Activated naive CD4-positive, alpha-beta T cell treated with anti-CD3 and anti-CD28 coated beads, Interleukin-2, amount 10 ng/mL, durations not matched to agents 7 days and 5 days (primary cell): ENCODE measurements around the gene PBRM1.
"Not testable (repeated sequence)": the region's sequence is repeated elsewhere in the genome, so short reads cannot be mapped to it uniquely, and the experiment has no call there.

Experiments used
- CTCF ChIA-PET: fragments of 350-600 bp; sonication (Branson Sonifier 250); formaldehyde crosslinking; loops from one replicate; lab custom pipeline; 2021; ENCODE audit warnings: antibody characterized with exemption; lab: Charles Lee
- DNase-seq: peaks from one replicate; pipeline ENCODE4 v3.0.0-alpha.2; 2020
- H3K27ac Mint-ChIP-seq: one replicate; pipeline ENCODE4 v1.8.0; 2021; ENCODE audit warnings: mild to moderate bottlenecking, moderate library complexity, mixed read lengths
- H3K27me3 Mint-ChIP-seq: one replicate; pipeline ENCODE4 v1.8.0; 2021; ENCODE audit warnings: mild to moderate bottlenecking, mixed read lengths
- H3K36me3 Mint-ChIP-seq: one replicate; pipeline ENCODE4 v1.8.0; 2021; ENCODE audit warnings: mixed read lengths
- H3K4me1 Mint-ChIP-seq: one replicate; pipeline ENCODE4 v1.8.0; 2021; ENCODE audit warnings: mixed read lengths
- H3K4me3 Mint-ChIP-seq: one replicate; pipeline ENCODE4 v1.8.0; 2021; ENCODE audit warnings: mild to moderate bottlenecking, moderate library complexity, mixed read lengths
- H3K9me3 Mint-ChIP-seq: one replicate; pipeline ENCODE4 v1.8.0; 2021; ENCODE audit warnings: mixed read lengths

Gene PBRM1

DNA sequence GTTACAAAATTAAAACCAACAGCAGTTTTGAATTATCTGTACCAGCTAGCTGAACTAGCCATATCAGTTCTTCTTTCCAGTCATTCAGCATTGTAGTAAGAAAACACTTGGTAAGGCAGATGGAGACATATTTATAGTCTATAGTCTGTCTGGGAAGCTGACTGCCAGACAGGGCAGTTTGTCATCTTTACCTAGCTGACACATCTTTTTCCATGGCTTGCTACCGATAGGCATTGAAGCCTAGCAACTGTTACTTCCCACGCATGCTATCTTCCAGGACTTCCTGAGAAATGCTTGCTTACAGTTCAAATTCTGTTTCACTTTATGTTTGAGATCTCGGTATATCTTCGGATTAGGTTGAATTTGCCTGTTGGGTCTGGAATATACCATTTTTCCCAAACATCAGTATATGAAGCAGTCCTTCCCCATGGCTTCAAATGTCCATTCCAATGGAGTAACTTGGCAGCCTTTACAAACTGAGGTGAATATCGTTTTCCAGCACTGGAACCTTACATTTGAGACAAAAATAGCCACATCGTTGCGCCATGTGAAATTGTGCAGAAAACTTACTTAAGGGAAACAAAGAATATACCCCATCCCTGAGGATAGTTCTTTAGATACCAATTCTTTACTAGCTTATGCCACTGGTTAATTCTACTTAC lies 8.9 kb upstream of the PBRM1 start:
- CTCF ChIA-PET, result no interaction called here
- Mint-ChIP-seq H3K36me3 (peaks cover 68% of the 10 kb centered on the region), H3K27me3 (no peaks in the 10 kb centered on the region), H3K27ac (no peak overlapping the region), H3K4me3 (no peak overlapping the region), H3K4me1 (peaks cover 5% of the 10 kb centered on the region), H3K9me3 (no peaks in the 10 kb centered on the region)
- no peak for DNase-seq

DNA sequence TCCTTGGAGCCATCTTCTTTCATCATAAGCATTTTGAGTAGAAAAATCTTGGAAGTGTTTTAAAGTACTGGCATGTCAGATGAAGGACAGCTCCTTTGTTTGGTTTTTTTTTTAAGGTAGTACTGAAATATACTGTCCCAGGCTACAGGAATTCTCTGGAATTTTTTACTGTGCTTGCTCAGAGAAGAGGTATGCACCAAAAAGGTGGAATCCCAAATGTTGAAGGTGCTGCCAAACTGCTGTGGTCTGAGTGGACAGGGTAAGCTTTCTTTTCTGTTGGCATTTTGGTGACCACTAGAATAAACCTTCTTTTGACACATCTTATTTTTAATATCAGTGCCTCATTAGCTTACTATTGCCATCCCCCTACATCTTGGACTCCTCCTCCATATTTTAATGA lies 7.4 kb upstream of the PBRM1 start:
- DNase-seq, result no peak
- Mint-ChIP-seq H3K27me3 (no peaks in the 10 kb centered on the region), H3K4me1 (peaks cover 15% of the 10 kb centered on the region), H3K4me3 (no peak overlapping the region), H3K27ac (no peak overlapping the region), H3K9me3 (no peaks in the 10 kb centered on the region), H3K36me3 (peaks cover 79% of the 10 kb centered on the region)
- CTCF ChIA-PET, result interaction anchor here (0.6 to 1.4 kb wide), 2 partner anchors 8 to 128 kb away, joined by 3 read pairs; no protein-coding TSS in a partner anchor

DNA sequence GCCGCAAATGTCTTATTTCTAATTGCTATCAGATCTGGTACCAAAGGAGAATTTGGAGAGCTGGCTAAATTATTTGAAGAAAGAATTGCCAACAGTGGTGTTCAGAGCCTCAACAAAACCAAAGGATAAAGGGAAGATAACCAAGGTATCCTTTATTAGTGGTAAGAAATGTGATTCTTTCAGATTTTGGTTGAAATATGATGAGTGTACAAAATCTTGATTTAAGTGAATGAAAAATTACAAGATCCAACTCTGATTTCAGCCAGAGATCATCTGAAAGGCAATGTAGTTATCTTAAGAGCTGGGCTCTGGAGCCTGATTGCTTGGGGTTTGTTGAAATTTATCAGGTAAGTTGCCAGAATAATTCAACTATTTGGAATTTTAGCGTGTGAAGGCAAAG lies 4.8 kb upstream of the PBRM1 start:
- Mint-ChIP-seq H3K27me3 (no peaks in the 10 kb centered on the region), H3K27ac (no peak overlapping the region), H3K4me3 (no peak overlapping the region), H3K36me3 (peaks cover 77% of the 10 kb centered on the region), H3K9me3 (no peaks in the 10 kb centered on the region), H3K4me1 (peaks cover 37% of the 10 kb centered on the region)
- CTCF ChIA-PET, result interaction anchor here (1.3 kb wide), 1 partner anchor 9 kb away, joined by 4 read pairs; no protein-coding TSS in a partner anchor
- DNase-seq, result no peak

DNA sequence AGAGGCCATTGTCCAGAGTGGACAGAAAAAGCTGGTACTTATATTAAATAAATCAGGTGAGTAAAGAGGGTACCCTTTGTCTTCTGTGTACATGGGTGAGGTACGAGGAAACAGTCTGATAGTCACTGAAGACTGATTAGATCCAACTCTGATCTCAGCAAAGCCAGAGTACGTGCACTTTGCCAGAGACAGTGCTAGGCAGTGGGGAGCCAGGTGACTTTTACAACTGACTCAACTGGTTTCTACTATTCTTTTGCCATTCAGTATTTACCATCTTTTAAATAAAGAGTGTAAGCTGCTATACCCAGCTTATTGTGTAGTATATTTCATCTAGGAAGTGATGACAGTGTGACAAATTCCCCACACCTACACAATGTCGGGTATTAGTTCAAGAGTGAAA lies 3.4 kb upstream of the PBRM1 start:
- CTCF ChIA-PET, result interaction anchor here (1.1 to 1.3 kb wide), 2 partner anchors 10 to 32 kb away, joined by 3 to 4 read pairs; no protein-coding TSS in a partner anchor
- H3K4me3 Mint-ChIP-seq, result no peak overlapping the region
- no peak for DNase-seq
- no peak overlapping the region for H3K27ac Mint-ChIP-seq
- H3K4me1 Mint-ChIP-seq, result peaks cover 44% of the 10 kb centered on the region
- H3K36me3 Mint-ChIP-seq, result peaks cover 71% of the 10 kb centered on the region
- H3K9me3 Mint-ChIP-seq, result no peaks in the 10 kb centered on the region
- no peaks in the 10 kb centered on the region for H3K27me3 Mint-ChIP-seq

DNA sequence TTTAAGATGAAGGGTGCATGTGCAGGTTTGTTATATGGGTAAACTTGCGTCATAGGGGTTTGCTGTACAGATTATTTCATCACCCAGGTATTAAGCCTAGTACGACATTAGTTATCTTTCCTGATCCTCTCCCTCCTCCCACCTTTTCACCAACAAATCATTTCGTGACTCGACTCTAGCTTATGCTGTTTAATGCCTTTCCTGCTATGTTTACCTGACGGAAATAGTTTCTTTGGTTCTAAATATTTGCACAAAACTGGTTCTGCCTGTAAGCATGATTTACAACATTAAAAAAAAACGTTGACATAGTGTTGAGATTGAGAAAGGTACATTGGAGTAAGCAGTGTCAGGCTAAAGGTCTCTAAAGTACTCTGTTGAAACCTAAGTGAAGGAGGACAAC lies 2.6 kb upstream of the PBRM1 start:
- Mint-ChIP-seq H3K9me3 (no peaks in the 10 kb centered on the region), H3K27me3 (no peaks in the 10 kb centered on the region), H3K36me3 (peaks cover 63% of the 10 kb centered on the region), H3K4me1 (peaks cover 53% of the 10 kb centered on the region), H3K4me3 (no peak overlapping the region), H3K27ac (peak overlapping the region; percentile 33)
- CTCF ChIA-PET, result interaction anchor here (1.1 to 1.2 kb wide), 2 partner anchors 33 to 132 kb away, joined by 3 read pairs; no protein-coding TSS in a partner anchor
- DNase-seq, result no peak

DNA sequence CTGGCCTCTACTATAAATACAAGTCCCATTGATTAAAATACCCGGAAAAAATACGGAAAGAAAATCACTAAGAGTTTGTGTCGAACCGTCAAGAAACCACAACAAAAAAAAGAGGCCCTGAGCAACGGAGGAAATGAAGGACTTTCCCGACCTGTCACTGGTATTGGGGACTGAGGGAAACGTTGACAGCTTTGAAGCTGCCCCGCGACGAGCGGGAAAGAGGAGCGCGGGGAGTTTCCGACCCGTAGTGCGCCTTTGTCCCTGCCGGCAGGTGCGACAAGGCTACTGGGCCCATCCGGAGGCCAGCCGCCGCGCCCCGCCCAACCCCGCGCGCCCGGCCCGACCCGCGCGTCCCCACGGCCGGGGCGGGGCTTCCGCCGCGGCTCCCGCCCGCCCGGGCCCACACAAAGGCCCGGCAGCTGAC lies 416 bp downstream of the PBRM1 start:
- Mint-ChIP-seq H3K4me3 (peak overlapping the region; percentile 88), H3K27ac (peak overlapping the region; percentile 94), H3K36me3 (peaks cover 53% of the 10 kb centered on the region), H3K9me3 (no peaks in the 10 kb centered on the region), H3K4me1 (peaks cover 68% of the 10 kb centered on the region), H3K27me3 (no peaks in the 10 kb centered on the region)
- CTCF ChIA-PET, result no interaction called here
- peak; percentile 84 for DNase-seq

DNA sequence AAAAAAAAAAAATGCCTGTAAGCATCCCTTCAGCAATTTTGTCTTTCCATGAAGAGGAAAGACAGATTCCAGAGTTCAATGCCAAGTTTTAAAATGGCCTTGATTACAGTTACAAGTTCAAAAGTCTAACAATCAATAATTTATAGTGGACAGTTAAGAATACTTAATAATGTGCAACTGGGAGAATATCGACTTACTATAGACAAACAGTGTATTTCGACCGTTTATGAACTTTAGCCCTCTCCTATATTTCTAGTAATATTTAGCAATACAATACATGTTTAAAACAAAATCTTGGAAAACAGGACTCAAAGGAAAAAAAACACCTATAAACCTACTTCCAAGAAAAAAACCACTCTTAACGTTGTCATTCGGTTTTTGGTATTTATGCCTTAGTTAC lies 1.5 kb downstream of the PBRM1 start:
- H3K36me3 Mint-ChIP-seq, result peaks cover 54% of the 10 kb centered on the region
- DNase-seq, result no peak
- peak overlapping the region; percentile 88 for H3K4me3 Mint-ChIP-seq
- no peaks in the 10 kb centered on the region for H3K27me3 Mint-ChIP-seq
- no peaks in the 10 kb centered on the region for H3K9me3 Mint-ChIP-seq
- peak overlapping the region; percentile 94 for H3K27ac Mint-ChIP-seq
- H3K4me1 Mint-ChIP-seq, result peaks cover 70% of the 10 kb centered on the region
- CTCF ChIA-PET, result no interaction called here

DNA sequence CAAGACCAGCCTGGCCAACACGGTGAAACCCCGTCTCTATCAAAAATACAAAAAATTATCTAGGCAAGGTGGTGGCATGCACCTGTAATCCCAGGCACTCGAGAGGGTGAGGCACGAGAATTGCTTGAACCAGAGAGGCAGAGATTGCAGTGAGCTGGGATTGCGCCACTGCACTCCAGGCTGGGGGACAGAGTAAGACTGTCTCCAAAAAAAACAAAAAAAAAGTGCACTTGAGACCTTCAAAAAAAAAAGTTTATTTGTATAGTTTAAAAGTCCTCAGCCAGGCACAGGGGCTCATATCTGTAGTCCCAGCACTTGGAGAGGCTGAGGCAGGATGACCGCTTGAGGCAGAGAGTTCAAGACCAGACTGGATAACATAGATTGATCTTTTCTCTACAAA lies 2.1 kb downstream of the PBRM1 start:
- CTCF ChIA-PET, result interaction anchor here (1.3 kb wide), 1 partner anchor 211 kb away, joined by 4 read pairs; no protein-coding TSS in a partner anchor
- peak overlapping the region; percentile 40 for H3K4me3 Mint-ChIP-seq
- no peak for DNase-seq
- no peaks in the 10 kb centered on the region for H3K9me3 Mint-ChIP-seq
- no peaks in the 10 kb centered on the region for H3K27me3 Mint-ChIP-seq
- peaks cover 66% of the 10 kb centered on the region for H3K4me1 Mint-ChIP-seq
- peaks cover 54% of the 10 kb centered on the region for H3K36me3 Mint-ChIP-seq
- H3K27ac Mint-ChIP-seq, result no peak overlapping the region

DNA sequence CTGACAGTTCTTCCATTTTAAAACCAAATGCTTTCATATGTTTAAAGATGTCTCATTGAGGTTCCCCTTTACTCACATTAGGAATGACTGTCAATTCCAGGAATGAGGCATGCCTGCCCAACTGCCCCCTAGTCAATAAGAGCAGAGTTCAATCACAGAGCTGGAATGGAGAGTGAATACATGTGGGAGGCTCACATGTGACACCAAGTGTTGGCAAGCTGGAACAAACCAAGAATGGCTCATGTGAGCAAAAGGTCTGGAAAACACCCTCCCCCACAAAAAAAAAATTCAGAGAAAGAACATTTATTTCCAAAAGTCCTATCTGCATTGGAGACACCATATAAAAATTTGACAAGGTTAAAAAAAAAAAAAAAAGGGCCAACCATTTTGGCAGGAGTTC lies 3.7 kb downstream of the PBRM1 start:
- CTCF ChIA-PET, result interaction anchor here (0.7 kb wide), 1 partner anchor 207 kb away, joined by 3 read pairs; no protein-coding TSS in a partner anchor
- no peaks in the 10 kb centered on the region for H3K27me3 Mint-ChIP-seq
- no peak for DNase-seq
- no peaks in the 10 kb centered on the region for H3K9me3 Mint-ChIP-seq
- no peak overlapping the region for H3K27ac Mint-ChIP-seq
- peaks cover 51% of the 10 kb centered on the region for H3K36me3 Mint-ChIP-seq
- H3K4me1 Mint-ChIP-seq, result peaks cover 50% of the 10 kb centered on the region
- H3K4me3 Mint-ChIP-seq, result no peak overlapping the region

DNA sequence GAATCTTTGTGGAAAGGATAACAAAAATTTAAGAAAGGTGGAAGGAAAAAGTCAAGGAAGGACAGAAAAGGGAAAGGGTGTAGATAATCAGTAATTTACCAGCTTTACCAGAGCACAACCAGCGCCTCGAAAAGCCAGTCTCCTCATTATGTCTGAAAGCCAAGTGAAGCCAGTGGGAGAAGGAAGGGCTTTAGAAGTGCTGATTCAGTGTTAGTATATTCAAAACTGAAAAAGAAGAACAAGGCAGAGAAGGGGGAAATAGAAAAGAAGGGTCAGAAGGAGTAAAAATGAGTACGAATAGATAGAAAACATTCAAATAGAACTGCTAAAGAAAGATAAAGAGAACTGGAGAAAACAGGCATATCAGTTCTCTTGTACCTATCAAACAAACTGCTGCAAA lies 4.1 kb downstream of the PBRM1 start:
- H3K4me1 Mint-ChIP-seq, result peaks cover 46% of the 10 kb centered on the region
- no peak overlapping the region for H3K4me3 Mint-ChIP-seq
- H3K27me3 Mint-ChIP-seq, result no peaks in the 10 kb centered on the region
- H3K9me3 Mint-ChIP-seq, result no peaks in the 10 kb centered on the region
- no peak overlapping the region for H3K27ac Mint-ChIP-seq
- no peak for DNase-seq
- CTCF ChIA-PET, result no interaction called here
- peaks cover 51% of the 10 kb centered on the region for H3K36me3 Mint-ChIP-seq

DNA sequence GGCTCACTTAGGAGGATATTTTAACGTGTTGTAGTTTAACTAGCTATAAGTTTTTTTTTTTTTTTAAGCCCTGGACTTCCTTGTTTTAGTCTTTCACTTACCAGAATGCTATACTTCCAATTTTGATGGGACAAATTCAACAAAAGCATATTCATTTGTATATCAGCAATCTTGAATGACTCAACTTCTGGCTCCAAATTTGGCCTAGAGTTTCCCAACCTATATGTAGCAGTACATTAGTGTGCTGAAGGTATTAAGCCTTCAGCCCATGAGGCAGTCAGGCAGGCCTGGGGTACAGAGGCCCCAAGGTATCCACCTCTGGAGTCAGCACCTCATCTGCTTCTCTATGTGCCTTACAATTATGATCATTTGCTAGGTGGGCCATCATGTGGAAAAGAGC lies 5.9 kb downstream of the PBRM1 start:
- CTCF ChIA-PET, result no interaction called here
- DNase-seq, result no peak
- H3K4me1 Mint-ChIP-seq, result peaks cover 38% of the 10 kb centered on the region
- H3K9me3 Mint-ChIP-seq, result no peaks in the 10 kb centered on the region
- peaks cover 57% of the 10 kb centered on the region for H3K36me3 Mint-ChIP-seq
- no peak overlapping the region for H3K27ac Mint-ChIP-seq
- no peak overlapping the region for H3K4me3 Mint-ChIP-seq
- H3K27me3 Mint-ChIP-seq, result no peaks in the 10 kb centered on the region

DNA sequence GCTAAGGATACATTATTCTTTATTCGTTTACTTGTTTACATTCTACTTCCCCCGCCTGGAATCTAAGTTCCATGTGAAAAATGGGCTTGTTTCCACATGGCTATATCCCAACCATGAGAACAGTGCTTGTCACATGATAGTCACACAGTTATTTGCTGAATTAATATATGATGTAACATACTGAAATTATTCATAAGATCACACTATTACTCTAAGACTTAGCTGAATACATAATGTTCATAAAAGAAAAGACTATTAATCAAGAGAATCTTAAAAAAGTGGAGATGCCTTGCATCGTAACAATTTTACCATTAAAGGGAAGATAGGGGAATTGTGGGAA lies 6.5 kb downstream of the PBRM1 start:
- CTCF ChIA-PET, result no interaction called here
- Mint-ChIP-seq H3K9me3 (no peaks in the 10 kb centered on the region), H3K36me3 (peaks cover 52% of the 10 kb centered on the region), H3K27me3 (no peaks in the 10 kb centered on the region), H3K4me1 (peaks cover 31% of the 10 kb centered on the region), H3K27ac (no peak overlapping the region), H3K4me3 (no peak overlapping the region)
- no peak for DNase-seq

DNA sequence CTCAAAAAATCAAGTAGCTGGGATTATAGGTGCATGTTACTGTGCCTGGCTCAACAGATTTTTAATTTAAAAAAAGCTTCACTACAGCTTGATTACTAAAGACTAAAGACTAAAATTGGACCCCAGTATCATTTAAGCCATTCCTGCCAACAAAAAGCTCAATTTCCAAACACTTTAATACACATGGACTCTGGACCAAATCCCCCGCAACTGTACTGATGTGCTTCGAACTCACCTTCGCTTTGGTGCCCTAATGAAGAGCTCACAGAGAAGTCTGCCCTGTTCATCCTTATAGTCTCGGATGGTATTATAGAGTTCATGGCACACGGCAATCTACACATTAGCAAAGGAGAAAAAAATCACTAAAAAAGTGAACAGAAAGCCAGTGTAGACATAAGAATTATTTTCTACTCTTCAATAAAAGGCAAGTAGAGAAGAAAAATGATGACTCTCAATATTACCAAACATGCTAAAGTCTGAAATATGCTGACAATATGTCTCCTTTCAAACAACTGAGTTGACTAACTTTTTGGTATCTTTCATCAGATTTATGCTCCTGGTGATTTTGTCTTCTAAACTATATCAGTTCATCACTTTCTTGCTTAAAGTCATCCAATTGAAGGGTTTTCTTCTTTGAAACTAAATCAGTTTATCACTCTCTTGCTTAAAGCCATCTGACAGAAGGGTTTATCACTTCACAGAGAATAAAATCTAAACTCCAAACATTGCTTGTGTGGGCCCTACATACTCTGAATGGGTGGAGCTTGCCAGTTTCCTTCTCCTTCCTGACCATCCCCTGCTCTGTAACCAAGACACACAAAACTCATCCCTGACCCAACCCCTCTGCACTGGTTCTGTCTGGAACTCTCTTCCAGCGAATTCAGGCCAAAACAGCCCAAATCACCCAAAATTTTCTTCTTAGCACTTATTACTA lies 7.2 kb downstream of the PBRM1 start:
- H3K4me3 Mint-ChIP-seq, result no peak overlapping the region
- H3K9me3 Mint-ChIP-seq, result no peaks in the 10 kb centered on the region
- no peak for DNase-seq
- no peak overlapping the region for H3K27ac Mint-ChIP-seq
- H3K27me3 Mint-ChIP-seq, result no peaks in the 10 kb centered on the region
- H3K4me1 Mint-ChIP-seq, result peaks cover 25% of the 10 kb centered on the region
- H3K36me3 Mint-ChIP-seq, result peaks cover 53% of the 10 kb centered on the region
- CTCF ChIA-PET, result interaction anchor here (0.6 kb wide), 1 partner anchor 66 kb away, joined by 3 read pairs; no protein-coding TSS in a partner anchor

DNA sequence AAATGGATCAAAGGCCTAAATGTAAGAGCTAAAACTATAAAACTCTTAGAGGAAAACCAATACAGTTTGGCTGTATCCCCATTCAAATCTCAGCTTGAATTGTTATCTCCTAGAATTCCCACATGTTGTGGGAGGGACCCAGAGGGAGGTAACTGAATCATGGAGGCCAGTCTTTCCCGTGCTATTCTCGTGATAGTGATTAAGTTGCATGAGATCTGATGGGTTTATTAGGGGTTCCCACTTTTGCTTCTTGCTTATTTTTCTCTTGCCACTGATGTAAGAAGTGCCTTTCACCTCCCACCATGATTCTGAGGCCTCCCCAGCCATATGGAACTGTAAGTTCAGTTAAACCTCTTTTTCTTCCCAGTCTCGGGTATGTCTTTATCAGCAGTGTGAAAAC lies 9.5 kb downstream of the PBRM1 start:
- Mint-ChIP-seq H3K36me3 (peaks cover 60% of the 10 kb centered on the region), H3K4me1 (peaks cover 17% of the 10 kb centered on the region)
- H3K9me3 Mint-ChIP-seq, H3K4me3 Mint-ChIP-seq, H3K27me3 Mint-ChIP-seq, H3K27ac Mint-ChIP-seq, DNase-seq, CTCF ChIA-PET: not testable (repeated sequence)
